PC-3 (cell line): ENCODE measurements around the gene RNF150.

Experiments
- EZH2 ChIP-seq: fragments of 300-600 bp; sonication (generic); IDR thresholded peaks from one replicate; pipeline ENCODE4 v1.6.1; 2017; ENCODE audit warnings: antibody characterized with exemption, mild to moderate bottlenecking, low read length; ENCODE audit not compliant: unreplicated experiment
- EZH2phosphoT487 ChIP-seq: fragments of 300-600 bp; sonication (generic); IDR thresholded peaks from 2 replicates; pipeline ENCODE4 v1.6.1; 2018; ENCODE audit warnings: mild to moderate bottlenecking, antibody characterized with exemption, low read length, borderline replicate concordance
- TF ChIP-seq, protein P1 (sequence below): fragments of 300-600 bp; sonication (generic); conservative IDR thresholded peaks from 2 replicates; pipeline ENCODE4 v1.5.1; 2017; ENCODE audit warnings: antibody characterized with exemption, low read depth, mild to moderate bottlenecking, low read length

DNA sequence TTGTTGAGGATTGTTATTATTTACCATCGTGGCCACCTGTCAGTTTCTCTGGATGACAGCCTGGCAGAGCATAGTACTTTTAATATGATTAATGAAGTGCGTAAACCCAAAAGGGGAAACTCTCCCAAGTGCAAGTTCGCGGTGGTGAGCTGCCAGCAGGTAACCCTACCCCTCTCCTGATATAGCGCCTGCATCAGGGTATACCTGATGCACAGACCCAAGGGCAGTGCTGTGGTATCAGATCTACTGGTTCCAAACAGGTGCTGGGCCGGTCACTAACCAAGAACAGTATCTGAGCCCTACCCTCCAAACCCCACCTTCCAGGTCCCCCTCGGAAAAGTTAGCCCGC, 1.6 kb downstream of the RNF150 start:
- TF ChIP-seq EZH2 (no peak), EZH2phosphoT487 (no peak)
- TF ChIP-seq, protein P1, sequence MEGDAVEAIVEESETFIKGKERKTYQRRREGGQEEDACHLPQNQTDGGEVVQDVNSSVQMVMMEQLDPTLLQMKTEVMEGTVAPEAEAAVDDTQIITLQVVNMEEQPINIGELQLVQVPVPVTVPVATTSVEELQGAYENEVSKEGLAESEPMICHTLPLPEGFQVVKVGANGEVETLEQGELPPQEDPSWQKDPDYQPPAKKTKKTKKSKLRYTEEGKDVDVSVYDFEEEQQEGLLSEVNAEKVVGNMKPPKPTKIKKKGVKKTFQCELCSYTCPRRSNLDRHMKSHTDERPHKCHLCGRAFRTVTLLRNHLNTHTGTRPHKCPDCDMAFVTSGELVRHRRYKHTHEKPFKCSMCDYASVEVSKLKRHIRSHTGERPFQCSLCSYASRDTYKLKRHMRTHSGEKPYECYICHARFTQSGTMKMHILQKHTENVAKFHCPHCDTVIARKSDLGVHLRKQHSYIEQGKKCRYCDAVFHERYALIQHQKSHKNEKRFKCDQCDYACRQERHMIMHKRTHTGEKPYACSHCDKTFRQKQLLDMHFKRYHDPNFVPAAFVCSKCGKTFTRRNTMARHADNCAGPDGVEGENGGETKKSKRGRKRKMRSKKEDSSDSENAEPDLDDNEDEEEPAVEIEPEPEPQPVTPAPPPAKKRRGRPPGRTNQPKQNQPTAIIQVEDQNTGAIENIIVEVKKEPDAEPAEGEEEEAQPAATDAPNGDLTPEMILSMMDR, result no peak
